SK-N-SH (cell line): Measurements from ENCODE around the gene METRNL. TPM values are rescaled to one million over a fixed set of nuclear protein-coding genes. Genes with fewer than 3 reads are reported as not detected.

Experiments used
- CTCF ChIA-PET: fragments of 300-600, 350-600 bp; formaldehyde crosslinking; extraction: SDS; loops from one replicate; lab custom pipeline; 2021; lab: Yijun Ruan, JAX
- POLR2A ChIA-PET: fragments of 350-600 bp; sonication (Branson Sonifier 250); formaldehyde crosslinking; extraction: SDS; loops from one replicate; lab custom pipeline; 2020; ENCODE audit warnings: antibody characterized with exemption, inconsistent platforms; lab: Yijun Ruan, JAX
- DNase-seq: peaks from one replicate; pipeline ENCODE4 v3.0.0; 2012
- H2AFZ ChIP-seq: fragments of 200-600 bp; sonication (generic); 2 replicates; pipeline ENCODE4 v1.8.1; 2016; ENCODE audit warnings: antibody characterized with exemption, mild to moderate bottlenecking, low read depth
- H3F3A ChIP-seq: fragments of 200-600 bp; sonication (generic); replicated peaks from 2 replicates; pipeline ENCODE3; 2016; ENCODE audit warnings: antibody characterized with exemption, mild to moderate bottlenecking; ENCODE audit not compliant: insufficient read depth
- H3K27ac ChIP-seq, 2 experiments: fragments of 200-500 bp in 1 of 2; fragments of 200-600 bp in 1 of 2; sonication (Bioruptor generic) in 1 of 2; sonication (generic), shearing (Covaris generic) in 1 of 2; 2 replicates each; pipeline versions ENCODE4 v1.5.1 to v1.6.1; 2014 to 2016; ENCODE audit warnings: low read depth in 2 of 2, inconsistent platforms in 1 of 2, low read length in 1 of 2, mild to moderate bottlenecking in 1 of 2, mixed read lengths in 1 of 2
- H3K27me3 ChIP-seq: fragments of 200-600 bp; sonication (generic), shearing (Covaris generic); 2 replicates; pipeline ENCODE4 v1.6.1; 2016; ENCODE audit warnings: mixed run types; ENCODE audit not compliant: insufficient read depth
- H3K36me3 ChIP-seq, 2 experiments: fragments of 200-500 bp in 1 of 2; fragments of 200-600 bp in 1 of 2; sonication (Bioruptor generic) in 1 of 2; sonication (generic) in 1 of 2; replicated peaks in 1 of 2; 2 replicates each; pipeline versions ENCODE3 to v1.5.1; 2014 to 2016; ENCODE audit warnings: low read length in 1 of 2, mild to moderate bottlenecking in 1 of 2; ENCODE audit not compliant: insufficient read depth in 2 of 2, control insufficient read depth in 1 of 2
- H3K4me1 ChIP-seq, 2 experiments: fragments of 200-500 bp in 1 of 2; fragments of 200-600 bp in 1 of 2; sonication (Bioruptor generic) in 1 of 2; sonication (generic), shearing (Covaris generic) in 1 of 2; 2 replicates each; pipeline versions ENCODE4 v1.5.1 to v1.6.1; 2014 to 2016; ENCODE audit warnings: low read depth in 1 of 2, low read length in 1 of 2, mixed run types in 1 of 2; ENCODE audit not compliant: insufficient read depth in 2 of 2, control insufficient read depth in 1 of 2
- H3K4me2 ChIP-seq: fragments of 200-600 bp; sonication (generic), shearing (Covaris generic); 2 replicates; pipeline ENCODE4 v1.6.1; 2017; ENCODE audit warnings: mixed run types
- H3K4me3 ChIP-seq, 2 experiments: fragments of 200-500 bp in 1 of 2; fragments of 200-600 bp in 1 of 2; sonication (Bioruptor generic) in 1 of 2; sonication (generic), shearing (Covaris generic) in 1 of 2; 2 replicates each; pipeline versions ENCODE4 v1.5.1 to v1.8.1; 2014 to 2016; ENCODE audit warnings: low read depth in 2 of 2, inconsistent platforms in 1 of 2, low read length in 1 of 2, mild to moderate bottlenecking in 1 of 2, mixed read lengths in 1 of 2, moderate library complexity in 1 of 2
- H3K79me2 ChIP-seq: fragments of 200-600 bp; sonication (generic); 2 replicates; pipeline ENCODE4 v1.8.1; 2017; ENCODE audit warnings: mild to moderate bottlenecking; ENCODE audit not compliant: insufficient read depth
- H3K9ac ChIP-seq: fragments of 200-600 bp; sonication (generic); 2 replicates; pipeline ENCODE4 v1.6.1; 2017; ENCODE audit warnings: mixed run types
- H3K9me2 ChIP-seq: fragments of 200-600 bp; sonication (generic); 2 replicates; pipeline ENCODE4 v1.6.1; 2017; ENCODE audit warnings: mixed run types
- H3K9me3 ChIP-seq: fragments of 200-600 bp; sonication (generic); 2 replicates; pipeline ENCODE4 v1.6.1; 2017; ENCODE audit warnings: mixed run types, mild to moderate bottlenecking, moderate library complexity
- H4K20me1 ChIP-seq: fragments of 200-600 bp; sonication (generic); 2 replicates; pipeline ENCODE4 v1.6.1; 2017; ENCODE audit warnings: mild to moderate bottlenecking, mixed run types; ENCODE audit not compliant: insufficient read depth
- FOXJ3 ChIP-seq: sonication (generic); formaldehyde crosslinking; IDR thresholded peaks from 2 replicates; pipeline ENCODE4 v1.5.1; 2020; ENCODE audit warnings: mild to moderate bottlenecking, missing genetic modification reagents
- GATA2 ChIP-seq: sonication (generic); formaldehyde crosslinking; IDR thresholded peaks from 2 replicates; pipeline ENCODE4 v1.5.0; 2020; ENCODE audit warnings: mild to moderate bottlenecking, missing genetic modification reagents
- IRF3 ChIP-seq: fragments of 150-350 bp; IDR thresholded peaks from 2 replicates; pipeline ENCODE4 v1.6.1; 2016; ENCODE audit warnings: mild to moderate bottlenecking, low read depth, low read length
- MXI1 ChIP-seq: IDR thresholded peaks from 2 replicates; pipeline ENCODE4 v1.6.1; 2012; ENCODE audit warnings: mild to moderate bottlenecking, low read depth, low read length, improper control_type of control experiment
- PBX3 ChIP-seq: IDR thresholded peaks from 2 replicates; pipeline ENCODE4; 2012
- RCOR1 ChIP-seq: fragments of 150-350 bp; IDR thresholded peaks from 2 replicates; pipeline ENCODE4 v1.6.1; 2017; ENCODE audit warnings: antibody characterized with exemption, low read length
- RFX5 ChIP-seq: IDR thresholded peaks from 2 replicates; pipeline ENCODE4 v1.6.1; 2012; ENCODE audit warnings: mild to moderate bottlenecking, improper control_type of control experiment, low read length
- SMC3 ChIP-seq: IDR thresholded peaks from 2 replicates; pipeline ENCODE4 v1.6.1; 2012; ENCODE audit warnings: low read depth, low read length, improper control_type of control experiment
- TAF1 ChIP-seq: IDR thresholded peaks from 2 replicates; pipeline ENCODE4 v1.6.1; 2012; ENCODE audit warnings: low read depth, mild to moderate bottlenecking, low read length, moderate library complexity, borderline replicate concordance
- TCF12 ChIP-seq: IDR thresholded peaks from 2 replicates; pipeline ENCODE4 v1.4.0; 2012
- YY1 ChIP-seq: IDR thresholded peaks from 2 replicates; pipeline ENCODE4 v1.4.0; 2012; ENCODE audit warnings: low read depth, mild to moderate bottlenecking
- ZBTB33 ChIP-seq: IDR thresholded peaks from 2 replicates; pipeline ENCODE4 v1.4.0; 2012; ENCODE audit warnings: low read depth, borderline replicate concordance
- WGBS: methylation state at CpG from one replicate; pipeline ENCODE4 v1.1.6; 2017; ENCODE audit warnings: low lambda C conversion rate; 5-methylcytosine and 5-hydroxymethylcytosine counted together
- polyA plus RNA-seq, 3 experiments: library from polyadenylated mRNA; depleted of rRNA; stranded (reverse); fragments of >200 nt; gene quantifications; 2 replicates each; pipeline ENCODE4 v1.2.3, GENCODE V29; 2012

Gene METRNL
- polyA plus RNA-seq, 1 of the 3 experiments (the other 2 are of a cell fraction), result 75.5 TPM

- H3K4me1 ChIP-seq, result peaks cover 18 to 43% of the 10 kb centered on the region in 2 experiments
- ChIA-PET CTCF (interaction anchor here (0.9 to 1.9 kb wide), 3 partner anchors 120 to 297 kb away, joined by 3 to 5 read pairs (median 4); no protein-coding TSS in a partner anchor), POLR2A (interaction anchor here (0.7 to 0.9 kb wide), 2 partner anchors 13 kb away, joined by 3 read pairs; no protein-coding TSS in a partner anchor)
- peak overlapping the region; percentile 98 for H3K4me2 ChIP-seq
- H3K27me3 ChIP-seq, result no peaks in the 10 kb centered on the region
- no peaks in the 10 kb centered on the region for H3K9me3 ChIP-seq
- H2AFZ ChIP-seq, result peak overlapping the region; percentile 50; the same call in 1 of the 2 replicates
- peak; percentile 77 for DNase-seq
- no peaks in the 10 kb centered on the region for H3K9me2 ChIP-seq
- peaks cover 27% of the 10 kb centered on the region for H3K79me2 ChIP-seq
- TF ChIP-seq TAF1 (no peak), TCF12 (no peak), RCOR1 (no peak), SMC3 (no peak), FOXJ3 (CRISPR knock-in tag) (no peak), YY1 (no peak), RFX5 (no peak), GATA2 (CRISPR knock-in tag) (no peak), IRF3 (no peak), PBX3 (no peak), ZBTB33 (no peak), MXI1 (no peak)
- H3K36me3 ChIP-seq, result no peaks in the 10 kb centered on the region
- H4K20me1 ChIP-seq, result peaks cover 22% of the 10 kb centered on the region
- peak overlapping the region; percentile 67 for H3K9ac ChIP-seq
- peak overlapping the region in 1 of 2 experiments; percentile 34; a peak in 1 of 4 replicates for H3K27ac ChIP-seq
- H3F3A ChIP-seq, result peaks cover 12% of the 10 kb centered on the region
- peak overlapping the region; percentile 70 to 82 for H3K4me3 ChIP-seq
- 7% methylated on average over 32 of the region's 93 CpGs for WGBS
Measured at GRCh38 chr17:83078378-83079351, 744 bp upstream of the METRNL start.
